ENCODE data around the gene HES4. TPM values are rescaled to one million over a fixed set of nuclear protein-coding genes. Genes with fewer than 3 reads are reported as not detected.

Gene HES4
- total and polyA plus RNA-seq, 2 experiments from 2014 or later: 54.4 to 83.6 TPM

GRCh38 chr1:1022302-1023009 is 22.6 kb upstream of the HES4 start:
- no peak for DNase-seq (ENCODE audit: low read depth in 1 of 2, low spot score in 1 of 2)
- Histone ChIP-seq H3K36me3 (no peaks in the 10 kb centered on the region), H3K9me3 (ENCODE audit: low read depth) (no peaks in the 10 kb centered on the region), H3K4me1 (ENCODE audit: low read depth) (peaks cover 8% of the 10 kb centered on the region), H3K27ac (no peak overlapping the region), H3K4me3 (no peak overlapping the region), H3K27me3 (no peaks in the 10 kb centered on the region)
- TF ChIP-seq CTCF (IDR thresholded peaks at IDR 0.05; ENCODE audit: low read depth, low read length): no peak

GRCh38 chr1:1021920-1022259 is 22.0 kb upstream of the HES4 start:
- no peak overlapping the region for H3K4me3 ChIP-seq
- TF ChIP-seq CTCF (IDR thresholded peaks at IDR 0.05; ENCODE audit: low read depth, low read length): no peak

GRCh38 chr1:1021010-1021919 is 21.4 kb upstream of the HES4 start:
- Histone ChIP-seq H3K4me3 (peak overlapping the region; percentile 93), H3K4me1 (ENCODE audit: low read depth) (peaks cover 8% of the 10 kb centered on the region), H3K9me3 (ENCODE audit: low read depth) (no peaks in the 10 kb centered on the region), H3K36me3 (no peaks in the 10 kb centered on the region), H3K27ac (no peak overlapping the region), H3K27me3 (no peaks in the 10 kb centered on the region)
- TF ChIP-seq CTCF (IDR thresholded peaks at IDR 0.05; ENCODE audit: low read depth, low read length): no peak
- DNase-seq (ENCODE audit: low read depth in 1 of 2, low spot score in 1 of 2): peak in 1 of 2 donors; percentile 76

More at GRCh38 chr1:1021920-1022259, 22.0 kb upstream of the HES4 start:
- no peak for DNase-seq (ENCODE audit: low read depth in 1 of 2, low spot score in 1 of 2)
- Histone ChIP-seq H3K4me1 (ENCODE audit: low read depth) (peaks cover 8% of the 10 kb centered on the region), H3K9me3 (ENCODE audit: low read depth) (no peaks in the 10 kb centered on the region), H3K27ac (no peak overlapping the region), H3K36me3 (no peaks in the 10 kb centered on the region), H3K27me3 (no peaks in the 10 kb centered on the region)

GRCh38 chr1:1020415-1021009 is 20.6 kb upstream of the HES4 start:
- no peaks in the 10 kb centered on the region for H3K27me3 ChIP-seq
- H3K4me3 ChIP-seq: peak overlapping the region; percentile 93
- DNase-seq (ENCODE audit: low read depth in 1 of 2, low spot score in 1 of 2): peak in 1 of 2 donors; percentile 42
- H3K27ac ChIP-seq: peak overlapping the region; percentile 98
- no peaks in the 10 kb centered on the region for H3K36me3 ChIP-seq
- no peaks in the 10 kb centered on the region for H3K9me3 ChIP-seq (ENCODE audit: low read depth)
- no peak for TF ChIP-seq CTCF (IDR thresholded peaks at IDR 0.05; ENCODE audit: low read depth, low read length)
- H3K4me1 ChIP-seq (ENCODE audit: low read depth): peaks cover 8% of the 10 kb centered on the region

GRCh38 chr1:1020000-1020404 is 20.1 kb upstream of the HES4 start, which contains the start of gene AGRN:
Gene AGRN, plus strand, starts transcription at chr1:1020120. Its CDS starts 53 bp downstream, at chr1:1020173.
- TF ChIP-seq CTCF (IDR thresholded peaks at IDR 0.05; ENCODE audit: low read depth, low read length): no peak
- peak within 1 kb of the TSS; percentile 93 for H3K4me3 ChIP-seq
- peak within 1 kb of the TSS; percentile 98 for H3K27ac ChIP-seq
- no peaks in the 10 kb centered on the region for H3K36me3 ChIP-seq
- peaks cover 8% of the 10 kb centered on the region for H3K4me1 ChIP-seq (ENCODE audit: low read depth)
- H3K27me3 ChIP-seq: no peaks in the 10 kb centered on the region
- H3K9me3 ChIP-seq (ENCODE audit: low read depth): no peaks in the 10 kb centered on the region
- peak in 1 of 2 donors; percentile 69 for DNase-seq (ENCODE audit: low read depth in 1 of 2, low spot score in 1 of 2)

Measured in cardiac muscle cell (in vitro differentiated cells and primary cell).